ENCODE data around the gene YPEL1. TPM values are rescaled to one million over a fixed set of nuclear protein-coding genes. Genes with fewer than 3 reads are reported as not detected.

The YPEL1 gene
- total and polyA plus RNA-seq, 2 donors (not counting 1 experiment from before 2014, with no cell fraction given): 0.36 to 2.3 TPM

DNA sequence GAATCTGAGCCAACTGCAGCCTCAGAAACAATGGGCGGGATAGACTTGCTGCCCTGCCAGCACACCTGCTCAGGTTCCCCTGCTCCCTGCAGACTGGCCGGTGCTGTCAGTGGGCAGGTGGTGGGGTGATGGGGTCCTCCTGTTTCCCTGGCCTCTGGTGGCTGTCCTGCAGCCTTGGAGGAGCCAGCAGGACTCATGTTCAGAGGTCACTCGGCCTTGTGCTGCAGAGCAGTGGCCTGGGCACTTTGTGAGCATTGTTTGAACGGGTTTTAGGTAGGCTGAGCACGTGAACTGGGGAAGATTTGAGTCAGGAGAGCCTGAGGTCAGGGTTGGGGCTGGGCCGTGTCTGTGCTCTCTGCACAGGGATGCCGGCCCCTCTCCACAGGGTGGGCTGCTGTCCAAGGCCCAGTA lies 52.2 kb downstream of the YPEL1 start:
- Histone ChIP-seq H3K79me2 (ENCODE audit: control insufficient read depth, insufficient read depth, low read length) (no peaks in the 10 kb centered on the region), H4K20me1 (ENCODE audit: control insufficient read depth, extremely low read depth, insufficient read depth, low read length) (no peaks in the 10 kb centered on the region), H3K9ac (ENCODE audit: insufficient read depth, low read length) (no peak overlapping the region), H3K4me2 (ENCODE audit: extremely low read depth, insufficient read depth, low read length) (no peak overlapping the region), H3K36me3 (ENCODE audit: control insufficient read depth, insufficient read depth, low read length) (peaks cover 20% of the 10 kb centered on the region), H3K9me3 (ENCODE audit: control insufficient read depth, insufficient read depth, low read depth, low read length) (no peaks in the 10 kb centered on the region), H3K27ac (ENCODE audit: insufficient read depth, low read length) (no peak overlapping the region), H3K4me3 (replicated peaks in 1 of 4; ENCODE audit: control extremely low read depth in 1 of 4, insufficient read depth in 1 of 4, low read depth in 3 of 4, low read length in 4 of 4) (no peak overlapping the region), H2AFZ (ENCODE audit: low read length) (no peak overlapping the region), H3K27me3 (ENCODE audit: control insufficient read depth, insufficient read depth, low read length) (no peaks in the 10 kb centered on the region), H3K4me1 (ENCODE audit: control insufficient read depth, extremely low read depth, insufficient read depth, low read length) (no peaks in the 10 kb centered on the region)
- TF ChIP-seq, protein P1, sequence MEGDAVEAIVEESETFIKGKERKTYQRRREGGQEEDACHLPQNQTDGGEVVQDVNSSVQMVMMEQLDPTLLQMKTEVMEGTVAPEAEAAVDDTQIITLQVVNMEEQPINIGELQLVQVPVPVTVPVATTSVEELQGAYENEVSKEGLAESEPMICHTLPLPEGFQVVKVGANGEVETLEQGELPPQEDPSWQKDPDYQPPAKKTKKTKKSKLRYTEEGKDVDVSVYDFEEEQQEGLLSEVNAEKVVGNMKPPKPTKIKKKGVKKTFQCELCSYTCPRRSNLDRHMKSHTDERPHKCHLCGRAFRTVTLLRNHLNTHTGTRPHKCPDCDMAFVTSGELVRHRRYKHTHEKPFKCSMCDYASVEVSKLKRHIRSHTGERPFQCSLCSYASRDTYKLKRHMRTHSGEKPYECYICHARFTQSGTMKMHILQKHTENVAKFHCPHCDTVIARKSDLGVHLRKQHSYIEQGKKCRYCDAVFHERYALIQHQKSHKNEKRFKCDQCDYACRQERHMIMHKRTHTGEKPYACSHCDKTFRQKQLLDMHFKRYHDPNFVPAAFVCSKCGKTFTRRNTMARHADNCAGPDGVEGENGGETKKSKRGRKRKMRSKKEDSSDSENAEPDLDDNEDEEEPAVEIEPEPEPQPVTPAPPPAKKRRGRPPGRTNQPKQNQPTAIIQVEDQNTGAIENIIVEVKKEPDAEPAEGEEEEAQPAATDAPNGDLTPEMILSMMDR (conservative IDR thresholded peaks at IDR 0.05 in 1 of 2, IDR thresholded peaks at IDR 0.05 in 1 of 2; ENCODE audit: low read depth in 1 of 2, low read length in 2 of 2): no peak
- no peak for TF ChIP-seq EZH2 (IDR thresholded peaks at IDR 0.05; ENCODE audit: low read length, missing control alignments)
- DNase-seq (ENCODE audit: low read depth in 2 of 2): no peak

- H3K4me1 ChIP-seq (ENCODE audit: control insufficient read depth, extremely low read depth, insufficient read depth, low read length): no peaks in the 10 kb centered on the region
- no peak overlapping the region for H3K4me3 ChIP-seq (replicated peaks in 1 of 4; ENCODE audit: control extremely low read depth in 1 of 4, insufficient read depth in 1 of 4, low read depth in 3 of 4, low read length in 4 of 4)
- no peaks in the 10 kb centered on the region for H3K79me2 ChIP-seq (ENCODE audit: control insufficient read depth, insufficient read depth, low read length)
- H3K9ac ChIP-seq (ENCODE audit: insufficient read depth, low read length): no peak overlapping the region
- DNase-seq (ENCODE audit: low read depth in 2 of 2): no peak
- H3K27ac ChIP-seq (ENCODE audit: insufficient read depth, low read length): no peak overlapping the region
- H3K36me3 ChIP-seq (ENCODE audit: control insufficient read depth, insufficient read depth, low read length): peaks cover 17% of the 10 kb centered on the region
- no peaks in the 10 kb centered on the region for H3K27me3 ChIP-seq (ENCODE audit: control insufficient read depth, insufficient read depth, low read length)
- no peak overlapping the region for H3K4me2 ChIP-seq (ENCODE audit: extremely low read depth, insufficient read depth, low read length)
- TF ChIP-seq, protein P1 (conservative IDR thresholded peaks at IDR 0.05 in 1 of 2, IDR thresholded peaks at IDR 0.05 in 1 of 2; ENCODE audit: low read depth in 1 of 2, low read length in 2 of 2): no peak
- no peak for TF ChIP-seq EZH2 (IDR thresholded peaks at IDR 0.05; ENCODE audit: low read length, missing control alignments)
- no peaks in the 10 kb centered on the region for H3K9me3 ChIP-seq (ENCODE audit: control insufficient read depth, insufficient read depth, low read depth, low read length)
- no peaks in the 10 kb centered on the region for H4K20me1 ChIP-seq (ENCODE audit: control insufficient read depth, extremely low read depth, insufficient read depth, low read length)
- no peak overlapping the region for H2AFZ ChIP-seq (ENCODE audit: low read length)
Measured at GRCh38 chr22:21682385-21683175, 53.0 kb downstream of the YPEL1 start.

DNA sequence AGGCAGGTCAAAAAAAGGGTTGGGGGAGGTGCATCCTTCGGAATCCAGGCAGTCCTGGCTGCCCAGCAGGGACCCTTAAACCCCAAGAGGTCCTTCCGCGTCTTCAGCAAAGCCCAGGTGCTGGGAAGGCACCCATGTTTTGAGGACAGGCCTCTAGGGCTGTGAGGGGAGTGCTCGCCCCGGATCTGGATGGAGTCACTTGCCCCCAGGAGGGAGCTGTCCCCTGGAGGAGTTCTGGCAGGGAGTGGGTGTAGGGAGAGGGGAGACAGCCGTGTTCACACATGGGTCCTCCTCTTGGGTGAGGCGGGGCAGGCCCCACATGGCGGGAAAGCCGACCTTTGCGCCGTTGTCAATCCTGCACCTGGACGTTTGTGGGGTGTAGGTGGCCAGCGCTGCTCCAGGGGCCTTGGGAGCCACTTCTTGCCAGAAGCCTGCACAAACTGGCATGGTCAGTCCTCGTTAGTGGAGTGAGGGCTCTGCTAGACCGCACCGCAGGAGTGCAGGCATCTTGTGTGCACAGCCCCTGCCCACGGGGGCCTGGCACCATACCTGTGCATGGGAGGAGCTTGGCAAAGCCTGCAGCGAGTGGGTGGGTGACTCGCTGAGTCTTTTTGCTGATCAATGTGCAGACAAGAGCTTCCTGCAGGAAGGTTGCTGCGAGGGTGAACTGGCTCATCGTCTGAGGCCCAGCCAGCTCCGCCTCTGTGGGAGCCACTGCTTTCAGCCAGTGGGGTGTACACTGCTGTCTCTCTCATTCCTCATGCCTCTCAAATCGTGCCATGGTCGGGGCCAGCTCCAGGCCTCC lies 53.8 kb downstream of the YPEL1 start:
- H3K9me3 ChIP-seq (ENCODE audit: control insufficient read depth, insufficient read depth, low read depth, low read length): no peaks in the 10 kb centered on the region
- peaks cover 14% of the 10 kb centered on the region for H3K36me3 ChIP-seq (ENCODE audit: control insufficient read depth, insufficient read depth, low read length)
- H2AFZ ChIP-seq (ENCODE audit: low read length): no peak overlapping the region
- H4K20me1 ChIP-seq (ENCODE audit: control insufficient read depth, extremely low read depth, insufficient read depth, low read length): no peaks in the 10 kb centered on the region
- no peak overlapping the region for H3K4me3 ChIP-seq (replicated peaks in 1 of 4; ENCODE audit: control extremely low read depth in 1 of 4, insufficient read depth in 1 of 4, low read depth in 3 of 4, low read length in 4 of 4)
- TF ChIP-seq EZH2 (IDR thresholded peaks at IDR 0.05; ENCODE audit: low read length, missing control alignments): no peak
- TF ChIP-seq, protein P1 (conservative IDR thresholded peaks at IDR 0.05 in 1 of 2, IDR thresholded peaks at IDR 0.05 in 1 of 2; ENCODE audit: low read depth in 1 of 2, low read length in 2 of 2): no peak
- H3K27ac ChIP-seq (ENCODE audit: insufficient read depth, low read length): no peak overlapping the region
- no peaks in the 10 kb centered on the region for H3K4me1 ChIP-seq (ENCODE audit: control insufficient read depth, extremely low read depth, insufficient read depth, low read length)
- H3K9ac ChIP-seq (ENCODE audit: insufficient read depth, low read length): no peak overlapping the region
- no peaks in the 10 kb centered on the region for H3K79me2 ChIP-seq (ENCODE audit: control insufficient read depth, insufficient read depth, low read length)
- no peaks in the 10 kb centered on the region for H3K27me3 ChIP-seq (ENCODE audit: control insufficient read depth, insufficient read depth, low read length)
- H3K4me2 ChIP-seq (ENCODE audit: extremely low read depth, insufficient read depth, low read length): no peak overlapping the region
- DNase-seq (ENCODE audit: low read depth in 2 of 2): no peak

Measured in fibroblast of lung (primary cell).